Thyroid gland (tissue), 4 donors: ENCODE measurements around the gene PCTP.

ENCODE experiments used
- POLR2A ChIP-seq, 2 donors: fragments of 450-650 bp; IDR thresholded peaks; one replicate each; pipeline ENCODE4 v1.6.1; 2017; ENCODE audit warnings: antibody characterized with exemption in 2 of 2, mild to moderate bottlenecking in 2 of 2, moderate library complexity in 1 of 2
- TF ChIP-seq, protein P1 (sequence below), 6 experiments: fragments of 200-600 bp in 3 of 6; fragments of 450-650 bp in 3 of 6; sonication (generic) in 3 of 6; IDR thresholded peaks; one replicate each; pipeline ENCODE4 v1.5.1; 2016 to 2019; ENCODE audit warnings: antibody characterized with exemption in 6 of 6, mild to moderate bottlenecking in 2 of 6, inconsistent platforms in 1 of 6, moderate library complexity in 1 of 6

DNA sequence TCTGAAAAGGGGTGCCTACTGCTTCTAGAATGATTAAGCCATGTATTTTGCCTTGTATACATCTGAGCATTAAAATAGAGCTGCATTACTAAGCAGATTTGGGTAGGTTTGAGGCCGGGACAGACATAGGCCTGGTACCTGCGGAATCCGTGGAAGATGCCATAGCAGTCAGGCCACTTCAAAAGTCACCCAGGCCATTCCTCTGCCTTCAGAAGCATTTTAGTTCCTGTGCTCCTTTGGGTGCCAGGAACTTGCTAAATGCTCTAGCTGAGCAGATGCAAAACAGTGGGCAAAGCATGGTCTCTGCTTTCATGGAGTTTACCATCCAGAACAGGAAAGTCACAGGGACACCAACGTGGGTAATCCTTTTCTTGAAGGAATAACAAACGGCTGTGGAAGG, 22.5 kb upstream of the PCTP start:
- TF ChIP-seq, protein P1, sequence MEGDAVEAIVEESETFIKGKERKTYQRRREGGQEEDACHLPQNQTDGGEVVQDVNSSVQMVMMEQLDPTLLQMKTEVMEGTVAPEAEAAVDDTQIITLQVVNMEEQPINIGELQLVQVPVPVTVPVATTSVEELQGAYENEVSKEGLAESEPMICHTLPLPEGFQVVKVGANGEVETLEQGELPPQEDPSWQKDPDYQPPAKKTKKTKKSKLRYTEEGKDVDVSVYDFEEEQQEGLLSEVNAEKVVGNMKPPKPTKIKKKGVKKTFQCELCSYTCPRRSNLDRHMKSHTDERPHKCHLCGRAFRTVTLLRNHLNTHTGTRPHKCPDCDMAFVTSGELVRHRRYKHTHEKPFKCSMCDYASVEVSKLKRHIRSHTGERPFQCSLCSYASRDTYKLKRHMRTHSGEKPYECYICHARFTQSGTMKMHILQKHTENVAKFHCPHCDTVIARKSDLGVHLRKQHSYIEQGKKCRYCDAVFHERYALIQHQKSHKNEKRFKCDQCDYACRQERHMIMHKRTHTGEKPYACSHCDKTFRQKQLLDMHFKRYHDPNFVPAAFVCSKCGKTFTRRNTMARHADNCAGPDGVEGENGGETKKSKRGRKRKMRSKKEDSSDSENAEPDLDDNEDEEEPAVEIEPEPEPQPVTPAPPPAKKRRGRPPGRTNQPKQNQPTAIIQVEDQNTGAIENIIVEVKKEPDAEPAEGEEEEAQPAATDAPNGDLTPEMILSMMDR (IDR thresholded peaks at IDR 0.05), result no peak
- no peak for TF ChIP-seq POLR2A (IDR thresholded peaks at IDR 0.05)
